BJ (cell line): ENCODE measurements around the gene LRAT. TPM values are rescaled to one million over a fixed set of nuclear protein-coding genes. Genes with fewer than 3 reads are reported as not detected.

Experiments
- CTCF ChIA-PET: fragments of 350-600 bp; formaldehyde crosslinking; extraction: SDS; loops from one replicate; lab custom pipeline; 2021; ENCODE audit warnings: antibody characterized with exemption, inconsistent platforms; lab: Yijun Ruan, JAX
- POLR2A ChIA-PET: fragments of 300-600 bp; sonication (Branson Sonifier 250); formaldehyde crosslinking; extraction: SDS; loops from one replicate; lab custom pipeline; 2021; ENCODE audit warnings: antibody characterized with exemption; lab: Charles Lee
- DNase-seq: peaks from one replicate; pipeline ENCODE4 v3.0.0-alpha.2; 2011; ENCODE audit warnings: low read depth
- H3K27me3 ChIP-seq: 2 replicates; pipeline ENCODE4 v1.6.0; 2011; ENCODE audit warnings: low read length; ENCODE audit not compliant: control insufficient read depth, insufficient read depth
- H3K36me3 ChIP-seq: 2 replicates; pipeline ENCODE4 v1.5.1; 2011; ENCODE audit warnings: low read length; ENCODE audit not compliant: control insufficient read depth, insufficient read depth
- H3K4me3 ChIP-seq: 2 replicates; pipeline ENCODE4 v1.5.1; 2011; ENCODE audit warnings: low read depth, mild to moderate bottlenecking, control low read depth, low read length
- CTCF ChIP-seq: IDR thresholded peaks from 2 replicates; pipeline ENCODE4 v1.5.1; 2011; ENCODE audit warnings: low read depth, mild to moderate bottlenecking, control low read depth, inconsistent platforms, low read length, moderate library complexity; ENCODE audit not compliant: insufficient read depth
- polyA minus RNA-seq: library from RNA; depleted of rRNA, polyadenylated mRNA; stranded (reverse); fragments of >200 nt; gene quantifications from 2 replicates; pipeline ENCODE4 v1.2.3, GENCODE V29; 2011; rRNA and poly(A)+ RNA removed
- polyA plus RNA-seq: library from polyadenylated mRNA; depleted of rRNA; stranded (reverse); fragments of >200 nt; gene quantifications from 2 replicates; pipeline ENCODE4 v1.2.3, GENCODE V29; 2011; rRNA removed

The LRAT gene
- polyA plus RNA-seq (not detected in 2 replicates), polyA minus RNA-seq (not detected in 2 replicates)

GRCh38 chr4:154743683-154744340 is at the start of gene LRAT:
Gene LRAT, plus strand, starts transcription at chr4:154744000. Its CDS starts 327 bp downstream, at chr4:154744327.
- Histone ChIP-seq H3K4me3 (peak within 1 kb of the TSS; percentile 12; the same call in 1 of the 2 replicates), H3K36me3 (no peaks in the 10 kb centered on the region), H3K27me3 (peaks cover 39% of the 10 kb centered on the region)
- no peak for TF ChIP-seq CTCF
- ChIA-PET CTCF (interaction anchor here (0.6 to 1.0 kb wide), 2 partner anchors 12 to 68 kb away, joined by 3 read pairs; no protein-coding TSS in a partner anchor), POLR2A (no interaction called here)
- DNase-seq, result no peak

GRCh38 chr4:154707877-154708276 is 35.9 kb upstream of the LRAT start:
- no peak for DNase-seq
- Histone ChIP-seq H3K4me3 (no peak overlapping the region), H3K36me3 (no peaks in the 10 kb centered on the region), H3K27me3 (no peaks in the 10 kb centered on the region)
- CTCF ChIA-PET, result interaction anchor here (0.6 kb wide), 2 partner anchors 11 to 19 kb away, joined by 3 to 5 read pairs; no protein-coding TSS in a partner anchor
- TF ChIP-seq CTCF, result no peak
- POLR2A ChIA-PET, result no interaction called here

GRCh38 chr4:154709550-154709949 is 34.2 kb upstream of the LRAT start:
- POLR2A ChIA-PET, result no interaction called here
- no peak for DNase-seq

GRCh38 chr4:154711522-154711921 is 32.3 kb upstream of the LRAT start:
- H3K27me3 ChIP-seq, result no peaks in the 10 kb centered on the region
- no peaks in the 10 kb centered on the region for H3K36me3 ChIP-seq
- no peak overlapping the region for H3K4me3 ChIP-seq
- POLR2A ChIA-PET, result no interaction called here
- no peak for DNase-seq
- CTCF ChIA-PET, result no interaction called here
- no peak for TF ChIP-seq CTCF

More at GRCh38 chr4:154709550-154709949, 34.2 kb upstream of the LRAT start:
- Histone ChIP-seq H3K27me3 (no peaks in the 10 kb centered on the region), H3K4me3 (no peak overlapping the region), H3K36me3 (no peaks in the 10 kb centered on the region)
- CTCF ChIA-PET, result interaction anchor here (0.6 kb wide), 1 partner anchor 10 kb away, joined by 3 read pairs; no protein-coding TSS in a partner anchor
- no peak for TF ChIP-seq CTCF

GRCh38 chr4:154714339-154715040 is 29.3 kb upstream of the LRAT start:
- no peak for TF ChIP-seq CTCF
- H3K27me3 ChIP-seq, result no peaks in the 10 kb centered on the region
- H3K4me3 ChIP-seq, result no peak overlapping the region
- ChIA-PET CTCF (interaction anchor here (1.5 kb wide), 1 partner anchor 16 kb away, joined by 3 read pairs; no protein-coding TSS in a partner anchor), POLR2A (no interaction called here)
- DNase-seq, result no peak
- H3K36me3 ChIP-seq, result no peaks in the 10 kb centered on the region
